Ectodermal cell (in vitro differentiated cells): ENCODE measurements around the gene PDCL3.

Experiments used
- H3K27ac ChIP-seq: 2 replicates; pipeline ENCODE4 v1.7.0; 2013; ENCODE audit warnings: mild to moderate bottlenecking, low read depth, low read length; ENCODE audit not compliant: insufficient read depth, poor library complexity, severe bottlenecking
- H3K27me3 ChIP-seq: 2 replicates; pipeline ENCODE4 v1.7.0; 2013; ENCODE audit warnings: mild to moderate bottlenecking, low read length; ENCODE audit not compliant: insufficient read depth, control insufficient read depth, poor library complexity, severe bottlenecking
- H3K36me3 ChIP-seq: one replicate; pipeline ENCODE4 v1.7.0; 2013; ENCODE audit warnings: low read length; ENCODE audit not compliant: control insufficient read depth, insufficient read depth
- H3K4me1 ChIP-seq: one replicate; pipeline ENCODE4 v1.7.0; 2013; ENCODE audit warnings: low read length; ENCODE audit not compliant: control insufficient read depth, insufficient read depth
- H3K4me3 ChIP-seq: 2 replicates; pipeline ENCODE4 v1.7.0; 2013; ENCODE audit warnings: low read depth, low read length, control low read depth; ENCODE audit not compliant: insufficient read depth
- H3K9me3 ChIP-seq: 2 replicates; pipeline ENCODE4 v1.7.0; 2013; ENCODE audit warnings: mild to moderate bottlenecking, low read length, moderate library complexity; ENCODE audit not compliant: control insufficient read depth
- WGBS, 2 experiments: methylation state at CpG; one replicate each; pipeline ENCODE4 v1.1.7; 2013; ENCODE audit warnings: missing lambda C conversion rate in 2 of 2; 5-methylcytosine and 5-hydroxymethylcytosine counted together

The PDCL3 gene

DNA sequence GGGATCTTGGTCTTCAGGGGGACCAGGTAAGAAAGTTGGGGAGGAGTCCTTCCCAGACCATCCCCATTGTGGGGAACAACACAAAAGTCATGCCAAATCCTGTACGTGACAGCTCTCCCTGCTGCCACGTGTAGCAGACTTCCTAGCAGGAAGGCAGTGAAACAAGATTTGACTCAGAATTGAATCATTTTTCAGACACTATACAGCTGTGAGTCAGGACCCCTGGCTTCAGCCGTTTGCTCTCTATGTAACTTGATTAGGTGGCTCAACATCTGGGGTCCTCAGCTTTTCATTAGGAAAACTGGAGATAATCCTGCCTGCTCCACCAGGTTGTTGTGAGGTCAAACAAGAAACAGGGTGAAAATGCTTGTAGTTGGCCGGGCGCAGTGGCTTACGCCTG, 32.9 kb upstream of the PDCL3 start:
- 89 to 90% methylated on average over 6 of the region's 6 CpGs for WGBS, 2 experiments

DNA sequence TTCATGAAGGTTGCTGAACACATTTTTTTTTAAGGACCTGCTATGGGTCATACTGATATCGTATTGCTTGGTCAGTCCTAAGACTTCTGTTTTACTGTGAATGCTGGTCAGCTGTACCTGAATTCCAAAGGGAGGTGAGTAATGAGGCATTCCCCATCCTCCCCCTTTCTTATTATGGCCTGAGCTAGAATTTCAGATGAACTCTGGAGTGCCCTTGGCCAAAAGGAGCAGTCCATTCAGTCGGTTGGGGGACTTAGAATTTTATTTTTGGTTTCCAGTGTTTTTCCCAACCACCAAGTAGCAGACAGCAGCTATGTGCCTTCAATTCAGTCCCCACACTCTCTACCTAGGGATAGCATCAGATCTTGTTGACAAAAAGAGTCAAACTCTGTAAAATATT, 26.9 kb upstream of the PDCL3 start:
- 86 to 94% methylated on average over 2 of the region's 2 CpGs for WGBS, 2 experiments
- H3K36me3 ChIP-seq = no peaks in the 10 kb centered on the region
- no peaks in the 10 kb centered on the region for H3K27me3 ChIP-seq
- H3K4me3 ChIP-seq = no peak overlapping the region
- no peaks in the 10 kb centered on the region for H3K4me1 ChIP-seq
- H3K27ac ChIP-seq = no peak overlapping the region
- no peaks in the 10 kb centered on the region for H3K9me3 ChIP-seq

More for the DNA sequence above, 32.9 kb upstream of the PDCL3 start:
- H3K27me3 ChIP-seq = no peaks in the 10 kb centered on the region
- no peaks in the 10 kb centered on the region for H3K9me3 ChIP-seq
- no peak overlapping the region for H3K27ac ChIP-seq
- H3K4me3 ChIP-seq = no peak overlapping the region
- H3K36me3 ChIP-seq = no peaks in the 10 kb centered on the region
- H3K4me1 ChIP-seq = no peaks in the 10 kb centered on the region

DNA sequence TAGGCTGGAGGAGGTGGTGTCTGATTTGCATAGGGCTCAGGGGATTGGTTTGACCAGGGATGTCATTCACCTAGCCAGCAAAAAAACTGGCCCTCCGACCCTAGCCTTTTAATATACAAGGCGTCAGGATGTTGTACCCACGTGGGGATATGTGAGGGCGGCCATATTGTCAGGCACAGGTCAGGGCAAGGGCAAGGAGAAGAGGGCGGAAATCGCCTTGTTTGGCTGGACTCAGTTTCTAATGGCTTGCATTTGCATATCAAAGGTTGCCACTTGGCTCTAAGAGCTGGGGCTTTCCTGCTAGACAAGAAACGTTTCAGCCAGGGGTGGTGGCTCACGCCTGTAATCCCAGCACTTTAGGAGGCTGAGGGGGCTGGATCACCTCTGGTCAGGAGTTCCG, 24.9 kb upstream of the PDCL3 start:
- Histone ChIP-seq H3K27me3 (no peaks in the 10 kb centered on the region), H3K4me3 (no peak overlapping the region), H3K9me3 (no peaks in the 10 kb centered on the region), H3K27ac (no peak overlapping the region), H3K4me1 (no peaks in the 10 kb centered on the region), H3K36me3 (no peaks in the 10 kb centered on the region)
- WGBS, 2 experiments = 69% methylated on average over 9 of the region's 9 CpGs

DNA sequence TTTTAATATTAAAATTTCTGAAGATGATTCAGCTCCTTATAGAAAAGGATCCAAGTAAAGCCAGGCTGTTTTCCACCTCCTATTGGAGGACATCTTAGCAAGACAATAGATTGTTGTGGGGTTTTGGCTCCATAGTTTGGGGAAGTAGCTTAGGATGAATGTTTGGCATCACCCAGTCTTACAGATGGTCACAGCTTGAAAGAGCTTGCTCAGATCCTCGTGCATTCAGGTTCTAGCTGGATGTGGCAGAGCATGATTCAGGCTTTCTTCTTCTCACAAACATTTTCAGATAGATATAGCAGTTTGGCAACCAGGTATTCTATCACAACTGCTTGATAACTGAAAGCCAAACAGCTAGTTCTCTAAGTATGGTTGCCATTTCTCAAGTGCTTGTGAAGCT, 23.6 kb upstream of the PDCL3 start:
- H3K36me3 ChIP-seq = no peaks in the 10 kb centered on the region
- H3K4me1 ChIP-seq = no peaks in the 10 kb centered on the region
- WGBS, 2 experiments = 83 to 86% methylated on average over 1 of the region's 1 CpG
- H3K9me3 ChIP-seq = no peaks in the 10 kb centered on the region
- H3K4me3 ChIP-seq = no peak overlapping the region
- no peaks in the 10 kb centered on the region for H3K27me3 ChIP-seq
- H3K27ac ChIP-seq = no peak overlapping the region

DNA sequence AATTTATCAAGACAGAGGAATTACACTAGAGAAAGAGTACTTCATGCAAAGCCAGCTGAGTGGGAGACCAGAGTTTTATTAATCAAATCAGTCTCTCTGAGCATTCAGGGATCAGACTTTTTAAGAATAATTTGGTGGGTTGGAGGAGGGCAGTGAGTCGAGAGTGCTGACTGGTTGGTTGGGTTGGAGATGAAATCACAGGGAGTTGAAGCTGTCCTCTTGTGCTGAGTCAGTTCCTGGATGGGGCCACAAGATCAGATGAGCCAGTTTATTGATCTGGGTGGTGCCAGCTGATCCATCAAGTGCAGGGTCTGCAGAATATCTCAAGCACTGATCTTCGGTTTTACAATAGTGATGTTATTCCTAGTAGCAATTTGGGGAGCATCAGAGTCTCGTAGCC, 21.4 kb upstream of the PDCL3 start:
- Histone ChIP-seq H3K9me3 (no peaks in the 10 kb centered on the region), H3K27ac (no peak overlapping the region), H3K4me1 (no peaks in the 10 kb centered on the region), H3K4me3 (no peak overlapping the region), H3K36me3 (no peaks in the 10 kb centered on the region), H3K27me3 (no peaks in the 10 kb centered on the region)
- 88 to 93% methylated on average over 2 to 3 of the region's 3 CpGs for WGBS, 2 experiments

DNA sequence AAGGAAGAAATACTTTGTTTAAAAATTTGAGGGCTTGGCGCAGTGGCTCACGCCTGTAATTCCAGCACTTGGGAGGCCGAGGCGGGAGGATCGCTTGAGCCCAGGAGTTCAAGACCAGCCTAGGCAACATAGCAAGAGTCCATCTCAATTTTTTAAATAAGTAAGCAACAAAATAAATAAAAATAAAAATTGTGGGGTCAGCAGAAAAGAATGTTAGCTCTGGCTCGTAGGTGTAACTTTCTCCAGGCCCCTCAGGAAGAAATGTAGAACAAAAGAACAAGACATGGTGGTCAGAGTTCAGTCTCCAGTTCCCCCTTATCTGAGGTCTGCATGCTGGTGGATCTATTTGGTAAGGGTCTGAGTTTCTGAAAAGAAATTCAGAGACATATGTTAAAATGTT, 20.4 kb upstream of the PDCL3 start:
- Histone ChIP-seq H3K27ac (no peak overlapping the region), H3K9me3 (no peaks in the 10 kb centered on the region), H3K36me3 (no peaks in the 10 kb centered on the region), H3K27me3 (no peaks in the 10 kb centered on the region), H3K4me1 (no peaks in the 10 kb centered on the region), H3K4me3 (no peak overlapping the region)
- 92 to 98% methylated on average over 6 of the region's 6 CpGs for WGBS, 2 experiments

DNA sequence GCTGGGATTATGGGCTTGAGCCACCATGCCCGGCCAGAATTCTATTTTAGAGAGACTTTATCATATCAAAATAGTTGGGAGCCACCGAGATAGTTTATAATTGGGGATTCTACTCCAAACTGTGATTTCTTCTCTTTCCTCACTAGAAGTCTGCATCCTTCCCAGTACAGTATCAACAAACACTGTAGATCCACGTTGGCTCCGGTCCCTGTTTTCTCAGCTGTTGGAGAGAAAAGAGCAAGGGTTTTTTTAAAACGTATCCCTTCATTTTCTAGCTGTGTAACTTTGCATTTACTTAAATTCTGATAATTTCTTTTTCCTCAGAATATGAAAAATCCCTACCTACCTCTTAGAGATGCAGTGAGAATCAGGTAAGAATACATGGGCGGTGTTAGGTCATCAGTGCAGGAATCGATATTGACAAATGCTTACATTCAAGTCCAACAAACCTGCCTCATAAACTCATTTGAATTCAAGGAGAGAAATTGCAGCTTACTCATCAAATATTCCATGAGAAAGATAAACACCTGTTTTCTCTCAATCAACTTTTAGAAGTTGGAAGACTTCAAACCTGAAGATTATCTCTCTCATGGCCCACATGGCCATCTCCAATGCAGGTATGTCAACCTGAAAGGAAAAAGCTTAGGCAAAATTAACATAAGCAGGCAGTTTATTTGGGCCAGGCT, 17.7 kb upstream of the PDCL3 start:
- WGBS, 2 experiments = 88 to 92% methylated on average over 6 to 7 of the region's 7 CpGs
- no peaks in the 10 kb centered on the region for H3K4me1 ChIP-seq
- H3K36me3 ChIP-seq = no peaks in the 10 kb centered on the region
- H3K27me3 ChIP-seq = no peaks in the 10 kb centered on the region
- H3K9me3 ChIP-seq = no peaks in the 10 kb centered on the region
- H3K27ac ChIP-seq = no peak overlapping the region
- no peak overlapping the region for H3K4me3 ChIP-seq

DNA sequence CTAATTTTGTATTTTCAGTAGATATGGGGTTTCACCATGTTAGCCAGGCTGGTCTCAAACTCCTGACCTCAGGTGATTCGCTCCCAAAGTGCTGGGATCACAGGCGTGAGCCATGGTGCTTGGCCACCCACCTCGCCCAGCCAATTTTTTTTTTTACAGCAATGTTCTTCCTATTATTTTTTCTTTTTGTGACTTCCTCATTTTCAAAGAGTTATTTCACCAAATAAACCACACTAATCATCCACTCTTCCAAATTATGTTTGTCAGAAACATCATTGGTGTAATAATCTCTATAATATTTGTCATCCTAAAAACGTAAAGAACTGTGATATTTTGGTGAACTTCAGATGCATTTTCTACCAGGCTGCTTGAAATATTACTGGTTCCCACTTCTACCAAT, 16.3 kb upstream of the PDCL3 start:
- 94 to 96% methylated on average over 4 of the region's 4 CpGs for WGBS, 2 experiments
- no peaks in the 10 kb centered on the region for H3K9me3 ChIP-seq
- no peaks in the 10 kb centered on the region for H3K4me1 ChIP-seq
- H3K27me3 ChIP-seq = no peaks in the 10 kb centered on the region
- H3K4me3 ChIP-seq = no peak overlapping the region
- no peak overlapping the region for H3K27ac ChIP-seq
- no peaks in the 10 kb centered on the region for H3K36me3 ChIP-seq

DNA sequence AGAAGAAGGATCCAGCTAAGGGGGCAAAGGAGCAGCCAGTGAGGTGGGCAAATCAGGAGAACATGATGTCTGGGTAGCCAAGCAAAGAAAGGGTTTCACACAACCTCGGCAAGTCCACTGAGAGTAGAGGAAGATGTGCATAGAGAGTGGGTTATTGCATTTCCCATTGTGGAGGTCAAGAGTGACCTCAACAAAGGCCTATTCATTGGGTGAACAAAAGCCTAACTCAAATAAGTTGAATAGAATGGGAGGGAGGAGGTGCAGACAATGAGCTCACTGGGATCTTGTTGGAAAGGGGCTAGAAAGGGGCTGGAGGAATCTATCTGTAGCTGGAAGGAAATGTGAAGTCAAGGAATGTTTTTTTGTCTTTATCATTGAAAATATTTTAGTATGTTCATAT, 14.0 kb upstream of the PDCL3 start:
- no peaks in the 10 kb centered on the region for H3K4me1 ChIP-seq
- H3K4me3 ChIP-seq = no peak overlapping the region
- 74 to 81% methylated on average over 1 of the region's 1 CpG for WGBS, 2 experiments
- no peaks in the 10 kb centered on the region for H3K9me3 ChIP-seq
- H3K27me3 ChIP-seq = no peaks in the 10 kb centered on the region
- no peaks in the 10 kb centered on the region for H3K36me3 ChIP-seq
- no peak overlapping the region for H3K27ac ChIP-seq

DNA sequence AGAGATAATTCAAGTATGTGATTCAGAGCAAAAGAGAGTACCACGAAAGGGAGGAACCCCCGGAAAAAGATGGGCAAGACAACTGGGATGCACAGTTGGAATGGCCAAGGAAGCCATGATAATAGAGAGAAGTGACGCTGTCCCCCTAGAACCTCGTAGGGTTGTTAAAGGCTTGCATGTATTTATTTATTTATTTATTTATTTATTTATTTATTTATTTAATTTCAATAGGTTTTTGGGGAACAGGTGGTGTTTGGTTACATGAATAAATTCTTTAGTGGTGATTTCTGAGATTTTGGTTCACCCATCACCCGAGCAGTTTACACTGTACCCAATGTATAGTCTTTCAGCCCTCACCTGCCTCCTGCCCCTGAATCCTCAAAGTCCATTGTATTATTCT, 11.5 kb upstream of the PDCL3 start:
- no peaks in the 10 kb centered on the region for H3K36me3 ChIP-seq
- no peaks in the 10 kb centered on the region for H3K27me3 ChIP-seq
- H3K4me1 ChIP-seq = no peaks in the 10 kb centered on the region
- 94 to 95% methylated on average over 3 to 4 of the region's 5 CpGs for WGBS, 2 experiments
- no peak overlapping the region for H3K27ac ChIP-seq
- no peak overlapping the region for H3K4me3 ChIP-seq
- H3K9me3 ChIP-seq = no peaks in the 10 kb centered on the region
